Right lobe of liver (tissue), 4 donors: ENCODE results near the gene CPPED1.

Experiments
- POLR2A ChIP-seq: fragments of 450-650 bp; IDR thresholded peaks from one replicate; pipeline ENCODE4 v1.6.1; 2017; ENCODE audit warnings: antibody characterized with exemption, mild to moderate bottlenecking
- TF ChIP-seq, protein P1 (sequence below), 4 donors: fragments of 200-600 bp in 3 of 4; fragments of 450-650 bp in 1 of 4; IDR thresholded peaks; one replicate each; pipeline versions ENCODE4 v1.5.1 to v1.8.0; 2016 to 2022; ENCODE audit warnings: antibody characterized with exemption in 4 of 4, mild to moderate bottlenecking in 2 of 4
- donor health status: DM: no; HTN: no; CAD: no.
- donor health status: DM: no; HTN: no; CAD: no.
- donor health status: DM: no; HTN: yes; CAD: no.

- TF ChIP-seq POLR2A = no peak
- TF ChIP-seq, protein P1, sequence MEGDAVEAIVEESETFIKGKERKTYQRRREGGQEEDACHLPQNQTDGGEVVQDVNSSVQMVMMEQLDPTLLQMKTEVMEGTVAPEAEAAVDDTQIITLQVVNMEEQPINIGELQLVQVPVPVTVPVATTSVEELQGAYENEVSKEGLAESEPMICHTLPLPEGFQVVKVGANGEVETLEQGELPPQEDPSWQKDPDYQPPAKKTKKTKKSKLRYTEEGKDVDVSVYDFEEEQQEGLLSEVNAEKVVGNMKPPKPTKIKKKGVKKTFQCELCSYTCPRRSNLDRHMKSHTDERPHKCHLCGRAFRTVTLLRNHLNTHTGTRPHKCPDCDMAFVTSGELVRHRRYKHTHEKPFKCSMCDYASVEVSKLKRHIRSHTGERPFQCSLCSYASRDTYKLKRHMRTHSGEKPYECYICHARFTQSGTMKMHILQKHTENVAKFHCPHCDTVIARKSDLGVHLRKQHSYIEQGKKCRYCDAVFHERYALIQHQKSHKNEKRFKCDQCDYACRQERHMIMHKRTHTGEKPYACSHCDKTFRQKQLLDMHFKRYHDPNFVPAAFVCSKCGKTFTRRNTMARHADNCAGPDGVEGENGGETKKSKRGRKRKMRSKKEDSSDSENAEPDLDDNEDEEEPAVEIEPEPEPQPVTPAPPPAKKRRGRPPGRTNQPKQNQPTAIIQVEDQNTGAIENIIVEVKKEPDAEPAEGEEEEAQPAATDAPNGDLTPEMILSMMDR (IDR thresholded peaks at IDR 0.05) = no peak
Observed at GRCh38 chr16:12818326-12818725, 14.6 kb upstream of the CPPED1 start.
